ENCODE measurements around the gene CST2.
"Not testable (repeated sequence)": the region's sequence is repeated elsewhere in the genome, so short reads cannot be mapped to it uniquely, and the experiment has no call there.

CST2 gene

GRCh38 chr20:23800865-23801264 lies 25.7 kb downstream of the CST2 start:
- DNase-seq, result no peak

- DNase-seq, result peak; percentile 7
Observed at GRCh38 chr20:23799216-23799847, 27.2 kb downstream of the CST2 start.

GRCh38 chr20:23795526-23795925 lies 31.0 kb downstream of the CST2 start:
- no peak for DNase-seq

GRCh38 chr20:23794841-23795240 lies 31.7 kb downstream of the CST2 start:
- no peak for DNase-seq

GRCh38 chr20:23794065-23794464 lies 32.5 kb downstream of the CST2 start:
- no peak for DNase-seq

GRCh38 chr20:23783447-23783846 lies 43.1 kb downstream of the CST2 start:
- DNase-seq, result no peak

- DNase-seq, result no peak
Observed at GRCh38 chr20:23782366-23782983, 44.1 kb downstream of the CST2 start.

GRCh38 chr20:23778676-23779075 lies 47.9 kb downstream of the CST2 start:
- not testable (repeated sequence) for DNase-seq

GRCh38 chr20:23777380-23777779 lies 49.1 kb downstream of the CST2 start:
- not testable (repeated sequence) for DNase-seq

GRCh38 chr20:23776067-23776771 lies 50.3 kb downstream of the CST2 start:
- no peak for DNase-seq

GRCh38 chr20:23774081-23774480 lies 52.4 kb downstream of the CST2 start:
- no peak for DNase-seq

Measured in activated CD4-positive, alpha-beta T cell treated with anti-CD3 and anti-CD28 coated beads, Interleukin-2, amount 50 U/mL, for 1 hour (primary cell).